BJ (cell line): ENCODE results near the gene CDKN2AIPNL. TPM values are rescaled to one million over a fixed set of nuclear protein-coding genes. Genes with fewer than 3 reads are reported as not detected.

ENCODE experiments used
- CTCF ChIA-PET: fragments of 350-600 bp; formaldehyde crosslinking; extraction: SDS; loops from one replicate; lab custom pipeline; 2021; ENCODE audit warnings: antibody characterized with exemption, inconsistent platforms; lab: Yijun Ruan, JAX
- POLR2A ChIA-PET: fragments of 300-600 bp; sonication (Branson Sonifier 250); formaldehyde crosslinking; extraction: SDS; loops from one replicate; lab custom pipeline; 2021; ENCODE audit warnings: antibody characterized with exemption; lab: Charles Lee
- DNase-seq: peaks from one replicate; pipeline ENCODE4 v3.0.0-alpha.2; 2011; ENCODE audit warnings: low read depth
- H3K27me3 ChIP-seq: 2 replicates; pipeline ENCODE4 v1.6.0; 2011; ENCODE audit warnings: low read length; ENCODE audit not compliant: control insufficient read depth, insufficient read depth
- H3K36me3 ChIP-seq: 2 replicates; pipeline ENCODE4 v1.5.1; 2011; ENCODE audit warnings: low read length; ENCODE audit not compliant: control insufficient read depth, insufficient read depth
- H3K4me3 ChIP-seq: 2 replicates; pipeline ENCODE4 v1.5.1; 2011; ENCODE audit warnings: low read depth, mild to moderate bottlenecking, control low read depth, low read length
- CTCF ChIP-seq: IDR thresholded peaks from 2 replicates; pipeline ENCODE4 v1.5.1; 2011; ENCODE audit warnings: low read depth, mild to moderate bottlenecking, control low read depth, inconsistent platforms, low read length, moderate library complexity; ENCODE audit not compliant: insufficient read depth
- polyA plus RNA-seq: library from polyadenylated mRNA; depleted of rRNA; stranded (reverse); fragments of >200 nt; gene quantifications from 2 replicates; pipeline ENCODE4 v1.2.3, GENCODE V29; 2011

The CDKN2AIPNL gene
- polyA plus RNA-seq, 1 experiment, result 10.5 TPM

- no peak for TF ChIP-seq CTCF
- ChIA-PET CTCF (no interaction called here), POLR2A (no interaction called here)
- Histone ChIP-seq H3K27me3 (no peaks in the 10 kb centered on the region), H3K36me3 (no peaks in the 10 kb centered on the region), H3K4me3 (no peak overlapping the region)
- DNase-seq, result no peak
These were observed 21.1 kb upstream of the CDKN2AIPNL start for GRCh38 chr5:134432677-134433359.

GRCh38 chr5:134432174-134432573 lies 20.5 kb upstream of the CDKN2AIPNL start:
- H3K4me3 ChIP-seq, result no peak overlapping the region
- no peak for TF ChIP-seq CTCF
- ChIA-PET CTCF (no interaction called here), POLR2A (no interaction called here)
- H3K27me3 ChIP-seq, result no peaks in the 10 kb centered on the region
- no peak for DNase-seq
- no peaks in the 10 kb centered on the region for H3K36me3 ChIP-seq

- Histone ChIP-seq H3K27me3 (no peaks in the 10 kb centered on the region), H3K36me3 (no peaks in the 10 kb centered on the region), H3K4me3 (no peak overlapping the region)
- no peak for TF ChIP-seq CTCF
- ChIA-PET POLR2A (interaction anchor here (0.5 kb wide), 1 partner anchor 10 kb away, joined by 10 read pairs; no protein-coding TSS in a partner anchor), CTCF (interaction anchor here (3.2 to 3.4 kb wide), 2 partner anchors 18 to 97 kb away, joined by 9 to 13 read pairs; partner anchors contain the start of gene CDKN2AIPNL)
- DNase-seq, result no peak
These were observed 18.4 kb upstream of the CDKN2AIPNL start for GRCh38 chr5:134430001-134430569.

GRCh38 chr5:134427540-134428041 lies 15.9 kb upstream of the CDKN2AIPNL start:
- no peak for DNase-seq
- POLR2A ChIA-PET, result no interaction called here
- Histone ChIP-seq H3K36me3 (no peaks in the 10 kb centered on the region), H3K4me3 (no peak overlapping the region), H3K27me3 (no peaks in the 10 kb centered on the region)
- CTCF ChIA-PET, result interaction anchor here (3.2 to 3.4 kb wide), 2 partner anchors 16 to 100 kb away, joined by 9 to 13 read pairs; partner anchors contain the start of gene CDKN2AIPNL
- TF ChIP-seq CTCF, result no peak

- ChIA-PET POLR2A (no interaction called here), CTCF (no interaction called here)
- Histone ChIP-seq H3K36me3 (no peaks in the 10 kb centered on the region), H3K4me3 (no peak overlapping the region), H3K27me3 (no peaks in the 10 kb centered on the region)
- TF ChIP-seq CTCF, result no peak
- no peak for DNase-seq
These were observed 14.7 kb upstream of the CDKN2AIPNL start for GRCh38 chr5:134426361-134426760.
